ENCODE results near the gene ZNF236. TPM values are rescaled to one million over a fixed set of nuclear protein-coding genes. Genes with fewer than 3 reads are reported as not detected.

Gene ZNF236
- total RNA-seq, 4 donors from 2014 or later, result 21.0 to 36.3 (median 31.8) TPM

DNA sequence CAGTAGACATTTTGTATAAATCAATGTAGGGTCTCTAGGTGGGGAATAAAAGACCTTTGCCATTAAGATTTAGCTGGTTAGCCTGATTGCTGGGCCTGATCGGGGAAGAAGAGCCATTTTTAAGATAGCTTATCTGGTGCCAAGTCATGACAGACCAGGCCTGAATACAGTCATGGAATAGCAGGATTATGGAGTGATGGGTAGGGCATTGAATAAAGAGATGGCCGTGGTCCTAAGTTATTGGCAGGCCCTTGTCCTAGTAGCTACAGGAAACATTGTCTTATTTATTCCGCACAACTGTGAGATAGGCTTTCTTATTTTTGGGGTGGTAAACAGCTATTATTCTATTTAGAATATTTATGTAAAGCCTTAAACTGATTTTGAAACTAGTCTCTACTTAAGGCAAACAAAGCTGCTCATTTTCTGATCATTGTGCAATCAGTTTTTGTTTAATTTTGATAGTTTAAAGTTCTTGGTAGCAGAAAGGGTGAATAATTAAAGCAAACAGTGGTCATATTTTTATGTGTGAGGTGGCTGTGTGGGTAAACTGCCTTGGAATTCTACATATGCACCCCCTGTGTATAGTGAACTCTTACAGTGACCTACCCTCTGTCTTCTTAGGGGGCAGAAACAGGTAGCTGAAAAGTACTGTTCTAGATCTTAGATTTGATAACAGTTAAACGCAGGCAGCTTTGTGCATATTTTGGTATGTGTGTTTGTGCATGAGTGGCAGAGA lies 22.6 kb downstream of the ZNF236 start:
- H3K9me3 ChIP-seq, result no peaks in the 10 kb centered on the region
- peaks cover 0 to 4% (median 0%) of the 10 kb centered on the region in 4 donors for H3K4me1 ChIP-seq
- 64 to 66% methylated on average over 4 of the region's 4 CpGs for WGBS, 2 donors
- H3K27ac ChIP-seq, result no peak overlapping the region
- no peaks in the 10 kb centered on the region for H3K27me3 ChIP-seq
- no peaks in the 10 kb centered on the region for H3K36me3 ChIP-seq
- TF ChIP-seq, protein P1, sequence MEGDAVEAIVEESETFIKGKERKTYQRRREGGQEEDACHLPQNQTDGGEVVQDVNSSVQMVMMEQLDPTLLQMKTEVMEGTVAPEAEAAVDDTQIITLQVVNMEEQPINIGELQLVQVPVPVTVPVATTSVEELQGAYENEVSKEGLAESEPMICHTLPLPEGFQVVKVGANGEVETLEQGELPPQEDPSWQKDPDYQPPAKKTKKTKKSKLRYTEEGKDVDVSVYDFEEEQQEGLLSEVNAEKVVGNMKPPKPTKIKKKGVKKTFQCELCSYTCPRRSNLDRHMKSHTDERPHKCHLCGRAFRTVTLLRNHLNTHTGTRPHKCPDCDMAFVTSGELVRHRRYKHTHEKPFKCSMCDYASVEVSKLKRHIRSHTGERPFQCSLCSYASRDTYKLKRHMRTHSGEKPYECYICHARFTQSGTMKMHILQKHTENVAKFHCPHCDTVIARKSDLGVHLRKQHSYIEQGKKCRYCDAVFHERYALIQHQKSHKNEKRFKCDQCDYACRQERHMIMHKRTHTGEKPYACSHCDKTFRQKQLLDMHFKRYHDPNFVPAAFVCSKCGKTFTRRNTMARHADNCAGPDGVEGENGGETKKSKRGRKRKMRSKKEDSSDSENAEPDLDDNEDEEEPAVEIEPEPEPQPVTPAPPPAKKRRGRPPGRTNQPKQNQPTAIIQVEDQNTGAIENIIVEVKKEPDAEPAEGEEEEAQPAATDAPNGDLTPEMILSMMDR (IDR thresholded peaks at IDR 0.05), result no peak
- TF ChIP-seq POLR2A (IDR thresholded peaks at IDR 0.05) (no peak), EP300 (IDR thresholded peaks at IDR 0.05) (no peak)
- no peak for DNase-seq (ENCODE audit: low spot score in 2 of 2)
- no peak overlapping the region for H3K4me3 ChIP-seq

DNA sequence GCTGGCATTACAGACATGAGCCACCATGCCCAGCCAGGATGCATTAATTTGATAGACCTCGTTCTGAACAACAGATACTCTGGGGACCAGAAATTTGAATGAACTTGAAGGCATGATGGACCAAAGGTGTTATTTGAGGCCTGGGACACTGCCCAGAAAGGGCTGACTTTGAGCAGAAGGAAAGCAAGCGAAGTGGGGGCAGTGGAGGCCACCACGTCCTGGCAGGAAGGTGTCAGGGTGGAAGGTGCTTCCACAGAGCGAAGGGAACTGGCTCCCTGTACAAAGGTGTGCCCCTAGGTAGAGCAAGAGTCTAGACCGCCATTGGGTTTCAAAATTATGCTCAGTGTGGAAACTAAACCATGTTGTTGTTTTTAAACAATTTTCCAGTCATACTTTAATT lies 23.9 kb downstream of the ZNF236 start:
- Histone ChIP-seq H3K4me3 (no peak overlapping the region), H3K9me3 (no peaks in the 10 kb centered on the region), H3K27me3 (no peaks in the 10 kb centered on the region), H3K27ac (no peak overlapping the region), H3K4me1 (peaks cover 0 to 5% (median 0%) of the 10 kb centered on the region in 4 donors), H3K36me3 (no peaks in the 10 kb centered on the region)
- WGBS, 2 donors, result 86% methylated on average over 5 of the region's 5 CpGs
- TF ChIP-seq EP300 (IDR thresholded peaks at IDR 0.05) (no peak), POLR2A (IDR thresholded peaks at IDR 0.05) (no peak)
- no peak for DNase-seq (ENCODE audit: low spot score in 2 of 2)

DNA sequence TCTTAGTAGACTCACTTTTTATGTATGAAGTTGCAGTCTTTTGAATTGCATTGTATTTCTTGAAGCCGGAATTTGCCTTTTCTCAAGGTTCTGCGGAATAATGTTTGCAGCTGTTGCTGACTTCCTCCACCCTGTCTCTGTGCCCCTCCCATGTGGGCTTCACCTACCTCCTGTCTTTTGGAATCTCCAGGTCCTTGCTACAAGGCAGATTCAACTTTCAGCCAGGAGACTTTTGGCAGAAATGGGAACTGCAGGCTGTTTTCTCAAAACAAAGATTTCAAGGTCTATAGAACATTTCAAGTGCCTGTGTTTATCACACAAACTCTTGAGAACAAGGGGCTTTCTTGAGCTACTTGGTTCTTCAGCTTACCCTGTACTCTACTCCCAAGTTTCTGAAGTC lies 25.6 kb downstream of the ZNF236 start:
- peaks cover 0 to 5% (median 0%) of the 10 kb centered on the region in 4 donors for H3K4me1 ChIP-seq
- WGBS, 2 donors, result 62 to 93% methylated on average over 2 of the region's 2 CpGs
- TF ChIP-seq EP300 (IDR thresholded peaks at IDR 0.05), result no peak
- TF ChIP-seq, protein P1 (IDR thresholded peaks at IDR 0.05), result no peak
- no peak for TF ChIP-seq POLR2A (IDR thresholded peaks at IDR 0.05)
- peaks cover 0 to 15% (median 0%) of the 10 kb centered on the region in 3 donors for H3K36me3 ChIP-seq
- no peaks in the 10 kb centered on the region for H3K27me3 ChIP-seq
- H3K9me3 ChIP-seq, result no peaks in the 10 kb centered on the region
- DNase-seq (ENCODE audit: low spot score in 2 of 2), result no peak
- H3K27ac ChIP-seq, result no peak overlapping the region
- no peak overlapping the region for H3K4me3 ChIP-seq

DNA sequence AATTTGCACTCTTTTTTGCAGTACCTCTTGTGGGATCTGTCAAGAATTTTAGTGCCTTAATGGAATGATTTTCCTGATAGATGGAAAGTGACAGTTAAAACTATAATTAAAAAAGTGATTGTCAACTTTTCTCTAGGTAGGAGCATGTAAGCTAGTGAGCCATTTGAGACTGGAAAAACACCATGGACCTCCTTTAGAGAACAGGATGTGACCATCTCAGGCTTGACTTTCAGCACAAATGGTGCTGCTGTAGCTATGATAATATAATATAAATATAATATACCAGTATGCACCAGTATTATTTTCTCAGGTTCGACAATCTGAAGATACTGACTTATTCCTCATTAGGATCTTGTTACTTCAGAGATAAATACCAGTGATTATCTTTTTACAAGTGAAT lies 27.8 kb downstream of the ZNF236 start:
- H3K4me3 ChIP-seq, result no peak overlapping the region
- WGBS, 2 donors, result 87 to 100% methylated on average over 1 of the region's 1 CpG

DNA sequence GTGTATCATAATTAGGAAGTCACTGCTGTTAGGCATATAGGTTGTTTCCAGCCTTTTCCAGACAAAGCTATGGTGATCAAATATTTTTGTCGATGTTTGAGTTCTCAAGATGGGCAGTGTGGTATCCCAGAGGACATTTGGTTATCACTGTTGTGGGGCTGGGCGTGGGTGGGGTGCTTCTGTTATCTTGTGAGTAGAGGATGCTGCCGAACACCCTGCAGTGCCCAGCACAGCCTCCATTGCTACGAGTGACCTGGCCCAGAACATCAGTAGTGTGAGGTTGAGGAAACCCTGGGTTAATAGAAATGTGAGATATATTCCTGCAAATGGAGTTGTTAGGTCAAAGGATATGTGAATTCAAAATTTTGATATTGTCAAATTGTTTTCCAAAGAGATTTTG lies 33.2 kb downstream of the ZNF236 start:
- TF ChIP-seq EP300 (IDR thresholded peaks at IDR 0.05), result no peak
- no peak for TF ChIP-seq POLR2A (IDR thresholded peaks at IDR 0.05)
- TF ChIP-seq, protein P1 (IDR thresholded peaks at IDR 0.05), result no peak
- Histone ChIP-seq H3K4me1 (no peaks in the 10 kb centered on the region), H3K36me3 (peaks cover 0 to 57% (median 0%) of the 10 kb centered on the region in 3 donors), H3K4me3 (no peak overlapping the region), H3K9me3 (no peaks in the 10 kb centered on the region), H3K27ac (no peak overlapping the region), H3K27me3 (no peaks in the 10 kb centered on the region)
- no peak for DNase-seq (ENCODE audit: low spot score in 2 of 2)
- WGBS, 2 donors, result 90 to 94% methylated on average over 4 of the region's 4 CpGs

More for the DNA sequence above, 27.8 kb downstream of the ZNF236 start:
- H3K27ac ChIP-seq, result no peak overlapping the region
- peaks cover 0 to 5% (median 0%) of the 10 kb centered on the region in 4 donors for H3K4me1 ChIP-seq
- TF ChIP-seq, protein P1 (IDR thresholded peaks at IDR 0.05), result no peak
- TF ChIP-seq EP300 (IDR thresholded peaks at IDR 0.05) (no peak), POLR2A (IDR thresholded peaks at IDR 0.05) (no peak)
- DNase-seq (ENCODE audit: low spot score in 2 of 2), result no peak
- no peaks in the 10 kb centered on the region for H3K27me3 ChIP-seq
- no peaks in the 10 kb centered on the region for H3K9me3 ChIP-seq
- H3K36me3 ChIP-seq, result peaks cover 0 to 21% (median 0%) of the 10 kb centered on the region in 3 donors

Data from tibial nerve (tissue), 4 donors.